MG63 (cell line): ENCODE data around the gene FAM181A. TPM values are rescaled to one million over a fixed set of nuclear protein-coding genes. Genes with fewer than 3 reads are reported as not detected.

Experiments used
- DNase-seq: peaks from one replicate; pipeline ENCODE4 v3.0.0-alpha.2; 2020
- H3K27me3 ChIP-seq: fragments of 250-450 bp; sonication (Bioruptor Pico); 2 replicates; pipeline ENCODE4 v1.5.1; 2020; ENCODE audit warnings: mild to moderate bottlenecking, moderate library complexity
- H3K36me3 ChIP-seq: fragments of 250-450 bp; sonication (Bioruptor Pico); 2 replicates; pipeline ENCODE4 v1.5.1; 2020; ENCODE audit warnings: mild to moderate bottlenecking, moderate library complexity
- H3K4me3 ChIP-seq: fragments of 250-450 bp; sonication (Bioruptor Pico); 2 replicates; pipeline ENCODE4 v1.5.1; 2020; ENCODE audit warnings: mild to moderate bottlenecking, moderate library complexity
- H3K9me3 ChIP-seq: fragments of 250-450 bp; sonication (Bioruptor Pico); 2 replicates; pipeline ENCODE4 v1.5.1; 2020; ENCODE audit warnings: mild to moderate bottlenecking, moderate library complexity
- total RNA-seq: library from RNA; depleted of rRNA; stranded (reverse); fragments of >200 nt; shearing (Covaris generic); gene quantifications from 2 replicates; pipeline ENCODE4 v1.2.3, GENCODE V29; 2014; ENCODE audit warnings: low replicate concordance

FAM181A gene
- total RNA-seq, 1 experiment from 2014 or later = not detected

DNA sequence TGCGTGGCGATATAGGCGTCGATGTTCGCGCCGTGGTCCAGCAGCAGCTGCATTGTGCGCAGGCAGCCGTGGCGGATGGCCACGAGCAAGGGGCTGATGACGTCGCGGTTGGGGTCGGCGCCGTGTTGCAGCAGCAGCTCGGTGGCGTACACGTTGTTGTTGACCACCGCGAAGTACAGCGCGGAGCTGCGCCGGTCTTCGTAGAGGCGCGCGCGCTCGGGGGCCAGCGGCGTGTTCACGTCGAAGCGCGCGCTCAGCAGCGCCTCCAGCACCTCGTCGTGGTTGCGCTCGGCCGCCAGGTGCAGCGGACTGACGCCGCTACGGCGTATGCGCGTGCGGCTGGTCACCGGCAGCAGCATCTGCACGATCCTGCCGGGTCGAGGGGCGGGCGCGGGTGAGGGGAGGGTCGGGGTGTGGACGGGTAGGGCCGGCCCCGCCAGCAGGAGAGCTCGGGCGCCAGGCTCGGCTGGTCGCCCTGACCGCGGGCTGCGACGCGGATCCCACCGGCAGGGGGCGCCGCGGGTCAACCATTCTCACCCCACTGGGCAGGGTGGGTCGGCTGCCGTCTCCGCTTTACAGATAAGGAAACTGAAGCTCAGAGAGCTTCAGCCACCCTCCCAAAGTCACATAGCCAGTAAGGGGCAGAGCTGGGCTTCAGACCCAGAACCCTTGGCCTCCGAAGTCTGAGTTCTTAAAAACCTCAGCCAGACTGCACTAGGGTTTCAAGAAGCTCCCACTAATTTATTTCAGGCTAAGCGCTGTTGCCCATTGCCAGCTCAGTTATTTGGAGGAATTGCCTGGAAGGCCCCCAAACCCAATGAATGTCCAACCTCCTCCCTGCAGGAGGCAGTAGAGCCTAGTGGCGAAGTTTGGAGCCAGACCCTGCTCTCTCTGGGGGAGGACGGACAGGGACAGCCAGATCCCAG is 12.4 kb downstream of the FAM181A start:
- Histone ChIP-seq H3K27me3 (peaks cover 9% of the 10 kb centered on the region), H3K9me3 (no peaks in the 10 kb centered on the region), H3K36me3 (no peaks in the 10 kb centered on the region), H3K4me3 (peak overlapping the region; percentile 31; the same call in 1 of the 2 replicates)
- peak; percentile 67 for DNase-seq

DNA sequence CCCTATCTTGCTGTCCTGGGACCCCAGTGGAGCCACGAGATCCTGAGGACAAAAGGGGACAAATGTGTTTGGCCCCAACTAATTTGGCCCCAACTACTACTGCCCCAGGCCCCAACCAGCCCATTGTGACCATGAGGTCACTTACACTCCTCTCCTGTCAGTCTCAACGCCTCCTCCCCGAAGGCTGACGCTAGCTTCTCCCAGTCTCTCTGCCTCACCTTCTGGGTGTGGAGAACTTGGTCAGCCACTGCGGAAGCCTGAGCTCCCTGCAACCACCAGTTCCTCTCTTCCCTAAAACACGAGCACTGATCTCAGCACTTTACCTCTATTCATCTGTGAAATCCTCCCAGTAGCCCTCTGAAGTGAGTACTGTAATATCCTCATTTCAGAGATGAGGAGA is 13.3 kb downstream of the FAM181A start:
- Histone ChIP-seq H3K36me3 (no peaks in the 10 kb centered on the region), H3K27me3 (peaks cover 9% of the 10 kb centered on the region), H3K4me3 (no peak overlapping the region), H3K9me3 (no peaks in the 10 kb centered on the region)
- DNase-seq = no peak

DNA sequence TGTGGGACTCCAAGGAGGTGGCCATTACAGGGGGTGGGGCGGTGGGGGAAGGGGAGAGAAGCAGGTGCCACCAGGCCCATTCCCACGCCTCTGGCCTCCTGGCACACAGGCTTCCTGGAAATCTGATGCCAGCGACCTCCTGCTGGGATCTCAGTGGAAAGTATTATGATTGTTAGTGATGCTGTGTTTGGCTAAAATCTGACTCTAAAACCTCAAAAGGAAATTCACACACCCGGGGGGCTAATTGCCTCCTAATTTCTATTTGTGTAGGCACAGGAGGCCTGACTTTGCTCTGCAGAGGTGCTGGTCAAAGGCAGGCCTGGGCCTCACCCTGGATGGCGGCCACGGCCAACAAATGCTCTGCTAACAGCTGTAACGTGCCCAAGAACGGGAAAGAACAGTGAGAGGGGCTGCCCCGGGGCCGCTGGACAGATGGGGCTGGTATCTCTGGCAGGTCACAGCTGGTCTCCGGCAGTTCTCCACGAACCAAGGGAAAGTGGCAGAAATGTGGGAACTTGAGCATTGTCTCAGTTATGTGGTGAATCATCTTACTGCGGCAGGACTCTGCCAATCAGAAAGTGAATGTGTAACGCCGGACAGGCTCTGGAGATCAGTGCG is 14.3 kb downstream of the FAM181A start:
- Histone ChIP-seq H3K36me3 (no peaks in the 10 kb centered on the region), H3K4me3 (no peak overlapping the region), H3K27me3 (peaks cover 9% of the 10 kb centered on the region), H3K9me3 (no peaks in the 10 kb centered on the region)
- DNase-seq = peak; percentile 73

GRCh38 chr14:93943052-93943451 is 15.9 kb downstream of the FAM181A start:
- Histone ChIP-seq H3K36me3 (no peaks in the 10 kb centered on the region), H3K4me3 (no peak overlapping the region), H3K9me3 (no peaks in the 10 kb centered on the region), H3K27me3 (peaks cover 9% of the 10 kb centered on the region)
- DNase-seq = no peak

DNA sequence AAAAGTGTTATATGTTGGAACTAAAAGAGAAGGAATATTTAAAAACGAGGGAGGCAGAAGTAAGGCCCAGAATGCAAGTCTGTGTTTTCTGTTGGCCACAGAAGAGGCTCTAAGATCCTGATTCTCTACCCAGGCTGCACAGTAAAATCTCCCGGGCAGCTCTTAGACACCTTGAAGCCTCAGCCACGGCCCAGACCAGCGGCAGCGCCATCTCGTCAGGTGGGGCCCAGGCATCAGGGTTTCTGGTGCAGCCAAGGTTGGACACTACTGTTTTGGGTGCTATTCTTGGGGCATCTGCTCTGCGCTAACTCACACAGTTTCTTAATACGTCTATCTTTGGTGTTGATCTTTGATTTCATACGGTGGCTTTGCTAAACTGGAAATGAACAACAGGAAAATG is 16.8 kb downstream of the FAM181A start:
- no peak for DNase-seq
- peaks cover 4% of the 10 kb centered on the region for H3K27me3 ChIP-seq
- no peaks in the 10 kb centered on the region for H3K9me3 ChIP-seq
- H3K4me3 ChIP-seq = no peak overlapping the region
- H3K36me3 ChIP-seq = no peaks in the 10 kb centered on the region

DNA sequence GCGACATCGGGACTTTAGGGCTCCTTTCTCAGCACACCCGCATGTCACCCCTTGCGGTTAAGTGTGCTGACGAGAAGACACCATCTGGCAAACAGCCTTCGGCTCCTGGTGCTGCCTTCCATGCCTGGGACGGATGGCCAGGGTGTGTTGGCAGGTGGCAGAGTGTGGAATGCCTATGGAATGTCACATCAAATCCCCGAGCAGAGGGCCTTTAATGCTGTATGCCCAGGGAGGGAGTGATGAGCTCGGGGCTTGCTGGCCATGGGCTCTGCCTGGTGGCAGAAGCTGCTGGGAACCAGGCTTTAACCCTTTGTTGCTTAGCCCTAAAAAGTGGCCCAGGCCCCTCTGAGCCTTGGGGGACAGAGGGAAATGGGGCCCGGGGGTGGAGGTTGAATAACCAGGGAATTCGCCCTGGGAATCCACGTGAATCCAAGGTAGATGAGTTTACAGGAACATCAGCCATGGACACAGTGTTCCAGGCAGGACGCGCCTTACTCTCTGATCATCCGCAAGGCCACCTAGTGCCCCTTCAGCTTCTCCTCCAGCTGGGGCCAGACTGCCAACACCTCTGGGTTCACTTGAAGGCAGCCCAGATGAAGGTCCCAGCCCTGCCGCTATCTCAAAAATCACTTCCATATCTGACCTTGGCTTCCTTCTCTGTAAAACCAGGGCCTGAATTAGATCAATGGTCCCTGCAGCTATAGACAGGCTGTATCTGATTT is 17.4 kb downstream of the FAM181A start:
- Histone ChIP-seq H3K36me3 (no peaks in the 10 kb centered on the region), H3K4me3 (no peak overlapping the region), H3K9me3 (no peaks in the 10 kb centered on the region), H3K27me3 (no peaks in the 10 kb centered on the region)
- no peak for DNase-seq

DNA sequence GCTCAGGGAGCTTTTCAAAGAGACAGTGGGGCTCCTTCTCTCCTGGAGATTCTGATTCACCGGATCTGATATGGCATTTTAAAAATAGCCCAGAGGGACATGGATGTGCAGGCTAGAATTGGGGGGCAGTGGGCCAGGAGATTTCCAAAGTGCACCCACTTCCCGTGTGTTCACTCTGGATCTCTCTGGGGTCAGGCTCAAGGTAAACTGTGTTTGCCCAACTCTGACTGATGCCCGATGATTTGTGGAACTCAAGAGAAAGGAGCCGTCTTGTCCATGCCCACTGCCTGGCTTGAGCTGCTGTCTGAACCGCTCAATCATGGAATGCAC is 17.9 kb downstream of the FAM181A start:
- Histone ChIP-seq H3K4me3 (no peak overlapping the region), H3K36me3 (no peaks in the 10 kb centered on the region), H3K27me3 (no peaks in the 10 kb centered on the region), H3K9me3 (no peaks in the 10 kb centered on the region)
- DNase-seq = no peak

GRCh38 chr14:93946104-93946503 is 19.0 kb downstream of the FAM181A start:
- DNase-seq = no peak
- no peaks in the 10 kb centered on the region for H3K36me3 ChIP-seq
- no peaks in the 10 kb centered on the region for H3K27me3 ChIP-seq
- no peak overlapping the region for H3K4me3 ChIP-seq
- H3K9me3 ChIP-seq = no peaks in the 10 kb centered on the region

DNA sequence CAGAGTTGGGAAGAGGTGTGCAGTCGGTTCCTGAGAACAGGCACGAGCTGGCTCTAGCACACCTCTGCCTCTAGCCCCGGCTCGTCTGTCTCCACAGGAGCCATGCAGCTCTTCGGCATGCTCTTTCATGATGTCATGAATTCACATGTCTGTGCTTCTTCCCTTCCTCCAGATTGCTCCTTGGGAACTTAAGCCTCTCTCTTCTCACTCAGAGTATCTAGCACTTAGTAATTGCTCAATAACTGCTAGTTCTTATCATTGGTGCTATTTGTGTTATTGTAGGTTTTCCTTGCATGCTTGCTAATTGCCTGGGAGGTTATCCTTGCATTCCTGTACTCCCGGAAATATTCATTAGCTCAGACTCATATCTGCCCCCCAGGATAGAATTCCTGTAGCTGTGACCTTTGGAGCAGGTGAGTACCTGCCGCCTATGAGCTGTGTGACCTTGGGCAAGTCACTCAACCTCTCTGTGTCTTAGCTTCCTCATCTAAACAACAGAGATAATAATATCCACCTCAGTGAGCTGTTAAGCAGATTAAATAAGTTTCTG is 19.5 kb downstream of the FAM181A start:
- H3K9me3 ChIP-seq = no peaks in the 10 kb centered on the region
- no peak for DNase-seq
- no peak overlapping the region for H3K4me3 ChIP-seq
- H3K36me3 ChIP-seq = no peaks in the 10 kb centered on the region
- H3K27me3 ChIP-seq = no peaks in the 10 kb centered on the region

DNA sequence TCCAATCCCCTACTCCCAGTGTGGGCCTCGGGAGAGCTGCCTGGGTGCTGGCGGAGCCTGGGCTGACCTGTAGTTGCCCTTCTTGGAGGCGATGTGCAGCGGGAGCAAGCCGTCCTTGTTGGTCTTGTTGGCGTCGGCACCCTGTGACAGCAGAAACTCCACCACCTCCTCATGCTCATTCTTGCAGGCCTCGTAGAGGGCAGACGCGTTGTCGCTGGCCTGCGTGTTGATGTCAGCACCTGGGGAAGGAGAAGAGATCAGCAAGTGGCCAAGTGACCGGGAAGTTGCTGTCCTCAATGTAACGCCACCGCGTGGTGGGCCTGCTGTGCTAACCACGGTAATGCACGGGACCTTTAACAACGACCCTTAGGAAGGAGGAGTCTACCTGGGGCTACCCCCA is 20.1 kb downstream of the FAM181A start:
- Histone ChIP-seq H3K9me3 (no peaks in the 10 kb centered on the region), H3K27me3 (no peaks in the 10 kb centered on the region), H3K4me3 (no peak overlapping the region), H3K36me3 (no peaks in the 10 kb centered on the region)
- no peak for DNase-seq

- Histone ChIP-seq H3K36me3 (no peaks in the 10 kb centered on the region), H3K9me3 (no peaks in the 10 kb centered on the region), H3K4me3 (no peak overlapping the region), H3K27me3 (no peaks in the 10 kb centered on the region)
- no peak for DNase-seq
Observed at GRCh38 chr14:93949511-93950075, 22.4 kb downstream of the FAM181A start.

DNA sequence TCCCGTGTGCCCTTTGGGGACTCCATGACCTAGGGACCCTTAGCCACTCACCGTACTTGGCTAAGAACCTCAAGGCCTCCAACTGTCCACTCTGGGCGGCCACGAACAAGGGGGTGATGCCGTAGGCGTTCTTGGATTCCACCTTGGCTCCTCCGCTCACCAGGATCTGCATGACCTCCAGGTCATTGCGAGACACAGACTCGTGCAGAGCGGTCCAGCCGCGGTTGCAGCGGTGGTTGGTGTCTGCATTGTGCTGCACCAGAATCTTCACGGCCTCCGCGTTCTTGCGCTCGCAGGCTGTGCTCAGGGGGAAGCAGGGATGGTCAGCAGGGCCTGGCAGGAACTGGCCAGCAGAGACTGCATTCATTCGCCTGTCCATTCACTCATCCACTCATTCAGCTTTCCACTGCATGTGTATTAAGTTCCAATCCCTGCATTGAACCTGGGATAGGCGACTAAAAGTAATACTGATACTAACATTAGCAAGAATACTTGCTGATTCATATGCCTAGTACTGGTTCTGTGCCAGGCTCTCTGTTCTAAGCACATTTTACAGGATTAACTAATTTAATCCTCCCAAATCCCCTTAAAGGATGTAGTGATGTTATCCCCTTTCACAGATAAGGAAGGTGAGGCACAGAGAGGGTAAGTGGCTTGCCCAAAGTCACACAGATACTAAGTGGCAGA is 23.9 kb downstream of the FAM181A start:
- H3K27me3 ChIP-seq = no peaks in the 10 kb centered on the region
- H3K9me3 ChIP-seq = no peaks in the 10 kb centered on the region
- H3K4me3 ChIP-seq = no peak overlapping the region
- DNase-seq = no peak
- no peaks in the 10 kb centered on the region for H3K36me3 ChIP-seq

DNA sequence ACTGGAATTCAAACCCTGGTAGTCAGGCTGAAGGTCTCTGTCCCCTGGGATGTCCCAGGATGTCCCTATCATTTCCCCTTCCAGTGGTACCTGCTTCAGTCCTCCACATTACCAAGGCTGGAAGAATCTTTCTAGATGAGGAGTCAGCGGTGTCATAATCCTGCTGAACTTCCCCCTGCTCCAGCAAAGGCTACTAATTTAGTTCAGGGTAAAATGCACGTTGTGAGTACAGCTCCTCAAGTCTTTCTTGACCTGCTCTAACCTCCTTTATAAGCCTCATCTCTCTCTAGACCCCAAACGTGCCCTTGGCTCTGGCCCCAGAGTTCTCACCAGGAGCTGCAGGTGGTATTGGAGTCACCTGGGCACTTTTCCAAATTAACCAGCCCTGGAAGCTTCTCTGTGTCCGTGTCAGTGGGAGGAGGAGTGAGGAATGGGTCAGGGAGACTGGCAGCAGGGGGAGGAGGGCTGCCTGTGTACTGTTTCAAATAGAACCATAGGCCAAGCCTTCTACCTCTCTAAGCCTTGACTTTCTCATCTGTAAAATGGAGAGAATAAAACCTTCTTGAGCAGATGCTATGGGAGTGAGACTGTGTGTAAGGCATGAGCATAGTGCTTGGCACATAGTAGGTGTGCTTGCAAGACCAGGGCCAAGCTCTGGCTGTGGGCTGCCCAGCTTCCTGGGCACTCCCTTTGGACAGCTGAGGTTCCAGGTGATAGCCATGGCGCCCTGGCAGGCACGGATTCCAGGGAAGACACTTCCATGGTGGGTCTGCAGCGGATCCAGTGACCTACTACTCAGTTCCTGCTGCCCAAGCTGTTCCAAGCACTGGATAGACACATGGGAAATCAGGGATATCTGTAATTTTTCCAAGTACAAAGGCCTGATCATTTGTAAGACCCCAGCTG is 24.7 kb downstream of the FAM181A start:
- Histone ChIP-seq H3K9me3 (no peaks in the 10 kb centered on the region), H3K4me3 (no peak overlapping the region), H3K36me3 (no peaks in the 10 kb centered on the region), H3K27me3 (no peaks in the 10 kb centered on the region)
- DNase-seq = peak; percentile 28

GRCh38 chr14:93952829-93953228 is 25.7 kb downstream of the FAM181A start:
- no peak overlapping the region for H3K4me3 ChIP-seq
- H3K9me3 ChIP-seq = no peaks in the 10 kb centered on the region
- no peak for DNase-seq
- no peaks in the 10 kb centered on the region for H3K36me3 ChIP-seq
- H3K27me3 ChIP-seq = no peaks in the 10 kb centered on the region

GRCh38 chr14:93953263-93953662 is 26.1 kb downstream of the FAM181A start:
- DNase-seq = no peak
- no peaks in the 10 kb centered on the region for H3K36me3 ChIP-seq

More at GRCh38 chr14:93953263-93953662, 26.1 kb downstream of the FAM181A start:
- no peak overlapping the region for H3K4me3 ChIP-seq
- no peaks in the 10 kb centered on the region for H3K27me3 ChIP-seq
- H3K9me3 ChIP-seq = no peaks in the 10 kb centered on the region
